Forelimb muscle (tissue), 1 donor: Measurements from ENCODE around the gene SLC38A5. TPM values are rescaled to one million over a fixed set of nuclear protein-coding genes. Genes with fewer than 3 reads are reported as not detected.

Experiments used
- polyA plus RNA-seq: library from polyadenylated mRNA; unstranded; fragments of 120-200 nt; gene quantifications from one replicate; pipeline ENCODE4 v1.2.1, GENCODE V29; 2013; ENCODE audit not compliant: insufficient read length

SLC38A5 gene
- polyA plus RNA-seq, 1 donor = 4.9 TPM

Other genes starting within 250 kb of the SLC38A5 start
- not detected for gene SSX1, start 214.9 kb downstream of the SLC38A5 start, polyA plus RNA-seq
- gene SSX3, start 113.6 kb downstream of the SLC38A5 start, polyA plus RNA-seq = not detected
- gene SSX4, start 86.7 kb downstream of the SLC38A5 start, polyA plus RNA-seq = not detected
- not detected for gene SSX4B, start 58.3 kb downstream of the SLC38A5 start, polyA plus RNA-seq
- gene FTSJ1, start 5.9 kb upstream of the SLC38A5 start, polyA plus RNA-seq = 22.2 TPM
- 3.3 TPM for gene PORCN, start 38.7 kb upstream of the SLC38A5 start, polyA plus RNA-seq
- 18.7 TPM for gene EBP, start 51.5 kb upstream of the SLC38A5 start, polyA plus RNA-seq
- gene TBC1D25, start 69.5 kb upstream of the SLC38A5 start, polyA plus RNA-seq = 8.7 TPM
- 305 TPM for gene RBM3, start 104.2 kb upstream of the SLC38A5 start, polyA plus RNA-seq
- 86.3 TPM for gene WDR13, start 127.2 kb upstream of the SLC38A5 start, polyA plus RNA-seq
- gene WAS, start 213.5 kb upstream of the SLC38A5 start, polyA plus RNA-seq = 2.7 TPM
- gene SUV39H1, start 226.5 kb upstream of the SLC38A5 start, polyA plus RNA-seq = 3.6 TPM